CD4-positive, alpha-beta T cell treated with Interferon gamma for 1 hour (primary cell): ENCODE measurements around the gene TSPAN16.
A peak's percentile ranks its signal among the peaks of the same experiment; 100 is the strongest.
"Not testable (repeated sequence)": the region's sequence is repeated elsewhere in the genome, so short reads cannot be mapped to it uniquely, and the experiment has no call there.

ENCODE experiments used
- DNase-seq: peaks from one replicate; pipeline ENCODE4 v3.0.0-alpha.2; 2020

The TSPAN16 gene

GRCh38 chr19:11269408-11269807, 26.6 kb upstream of the TSPAN16 start:
- no peak for DNase-seq

- no peak for DNase-seq
Observed at GRCh38 chr19:11273296-11273695, 22.7 kb upstream of the TSPAN16 start.

- DNase-seq: no peak
Observed at GRCh38 chr19:11273989-11274388, 22.0 kb upstream of the TSPAN16 start.

GRCh38 chr19:11274533-11275086, 21.4 kb upstream of the TSPAN16 start:
- no peak for DNase-seq

GRCh38 chr19:11278670-11279069, 17.3 kb upstream of the TSPAN16 start:
- DNase-seq: no peak

- DNase-seq: peak; percentile 46
Observed at GRCh38 chr19:11279505-11280236, 16.3 kb upstream of the TSPAN16 start.

DNA sequence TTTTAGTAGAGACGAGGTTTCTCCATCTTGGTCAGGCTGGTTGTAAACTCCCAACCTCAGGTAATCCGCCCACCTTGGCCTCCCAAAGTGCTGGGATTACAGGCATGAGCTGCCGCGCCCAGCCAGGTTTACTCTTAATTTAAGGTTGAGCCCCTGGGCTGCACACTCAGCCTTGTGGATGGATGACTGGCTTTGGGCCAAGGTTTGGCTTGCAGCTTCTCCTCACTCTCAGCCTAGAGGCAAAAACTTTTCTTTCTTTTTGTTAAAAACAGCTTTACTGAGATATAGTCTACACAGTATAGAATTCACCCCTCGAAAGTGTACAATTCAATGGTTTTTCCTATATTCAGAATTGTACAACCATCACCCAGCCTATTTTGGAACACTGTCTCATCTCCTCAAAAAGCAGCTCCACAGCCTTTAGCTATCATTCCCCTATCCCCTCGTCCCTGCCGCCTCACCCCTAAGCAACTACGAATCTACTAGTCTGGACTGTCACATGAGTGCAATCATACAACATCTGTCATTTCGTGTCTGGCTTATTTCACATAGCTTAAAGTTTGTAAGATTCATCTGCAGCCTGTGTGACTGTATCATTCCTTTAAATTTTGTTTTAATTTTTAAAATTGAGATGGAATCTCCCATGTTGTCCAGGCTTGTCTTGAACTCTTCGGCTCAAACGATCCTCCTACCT, 14.5 kb upstream of the TSPAN16 start:
- DNase-seq: no peak

DNA sequence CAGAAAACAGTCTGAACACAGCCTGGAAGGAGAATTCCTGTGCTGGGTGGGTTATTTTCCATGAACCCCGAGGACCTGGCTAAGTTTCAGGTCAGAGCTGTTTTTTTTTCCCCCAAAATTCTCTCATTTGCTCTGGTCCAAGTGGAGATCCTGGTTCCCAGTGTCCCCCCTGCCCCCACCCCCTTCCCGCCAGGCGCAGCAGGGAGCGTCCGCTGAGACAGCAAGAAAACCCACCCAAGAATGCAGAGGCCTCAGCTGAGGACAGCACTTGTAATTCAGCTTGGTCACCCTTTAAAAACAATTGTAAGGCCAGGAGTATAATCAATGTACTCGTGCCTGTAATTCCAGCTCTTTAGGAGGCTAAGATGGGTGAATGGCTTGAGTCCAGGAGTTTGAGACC, 11.4 kb upstream of the TSPAN16 start:
- DNase-seq: no peak

GRCh38 chr19:11286312-11286974, 9.5 kb upstream of the TSPAN16 start:
- no peak for DNase-seq

GRCh38 chr19:11288349-11288748, 7.6 kb upstream of the TSPAN16 start:
- DNase-seq: no peak

DNA sequence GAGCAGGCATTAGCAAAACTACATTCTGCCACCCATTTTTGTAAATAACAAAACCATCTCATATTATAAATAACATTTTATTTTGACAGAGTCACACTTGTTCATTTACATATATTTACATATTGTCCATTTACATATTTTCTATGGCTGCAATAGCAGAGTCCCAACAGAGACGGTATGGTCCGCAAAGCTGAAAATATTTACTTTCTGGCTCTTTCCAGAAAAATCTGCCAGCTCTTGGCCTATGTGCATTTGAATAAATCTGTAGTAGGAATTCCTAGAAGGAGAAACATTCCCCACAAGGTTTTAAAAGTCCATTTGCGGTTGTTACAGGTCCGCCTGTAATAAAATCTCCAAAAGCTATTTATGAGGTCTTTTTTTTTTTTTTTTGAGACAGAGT, 5.7 kb upstream of the TSPAN16 start:
- DNase-seq: no peak

GRCh38 chr19:11291415-11291814, 4.5 kb upstream of the TSPAN16 start:
- DNase-seq: no peak

DNA sequence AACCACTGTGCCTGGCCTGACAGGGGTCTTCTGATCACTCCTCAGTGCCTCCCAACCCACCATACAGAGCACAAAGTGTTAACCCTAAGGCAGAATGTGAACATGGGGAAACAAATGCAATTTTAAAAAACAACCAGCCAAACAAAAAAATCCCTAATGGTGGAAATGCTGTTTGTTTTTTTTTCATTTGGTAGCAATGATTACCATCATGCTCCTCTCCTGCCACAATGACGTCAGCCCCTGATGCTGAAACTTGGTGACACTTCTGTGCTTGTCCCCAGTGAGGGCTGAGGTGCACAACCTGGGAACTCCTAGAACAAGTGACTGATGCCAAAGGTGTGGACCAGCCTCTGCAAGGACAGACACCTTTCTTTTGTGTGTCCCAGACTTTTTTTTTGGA, 4.0 kb upstream of the TSPAN16 start:
- no peak for DNase-seq

- DNase-seq: peak; percentile 85
Observed at GRCh38 chr19:11293433-11294389, 2.2 kb upstream of the TSPAN16 start.

DNA sequence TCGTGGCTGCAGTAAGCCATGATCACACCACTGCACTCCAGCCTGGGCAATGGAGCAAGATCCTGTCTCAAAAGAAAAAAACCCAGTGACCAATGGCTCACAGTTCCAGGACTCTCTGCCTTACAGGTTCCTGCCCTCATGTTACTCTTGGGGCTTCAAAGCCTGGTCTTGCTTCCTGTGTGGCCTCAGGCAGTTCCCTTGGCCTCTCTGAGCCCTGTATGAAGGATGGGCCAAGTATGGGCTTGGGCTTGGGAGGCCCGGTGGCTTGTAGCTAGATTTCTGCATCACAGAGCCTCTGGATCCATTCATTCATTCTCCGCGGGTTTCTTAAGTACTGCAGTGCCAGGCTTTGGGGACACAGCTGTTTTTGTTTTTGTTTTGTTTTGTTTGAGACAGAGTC, 780 bp upstream of the TSPAN16 start:
- DNase-seq: no peak

- no peak for DNase-seq
Observed at GRCh38 chr19:11296264-11296663, 304 bp downstream of the TSPAN16 start.

DNA sequence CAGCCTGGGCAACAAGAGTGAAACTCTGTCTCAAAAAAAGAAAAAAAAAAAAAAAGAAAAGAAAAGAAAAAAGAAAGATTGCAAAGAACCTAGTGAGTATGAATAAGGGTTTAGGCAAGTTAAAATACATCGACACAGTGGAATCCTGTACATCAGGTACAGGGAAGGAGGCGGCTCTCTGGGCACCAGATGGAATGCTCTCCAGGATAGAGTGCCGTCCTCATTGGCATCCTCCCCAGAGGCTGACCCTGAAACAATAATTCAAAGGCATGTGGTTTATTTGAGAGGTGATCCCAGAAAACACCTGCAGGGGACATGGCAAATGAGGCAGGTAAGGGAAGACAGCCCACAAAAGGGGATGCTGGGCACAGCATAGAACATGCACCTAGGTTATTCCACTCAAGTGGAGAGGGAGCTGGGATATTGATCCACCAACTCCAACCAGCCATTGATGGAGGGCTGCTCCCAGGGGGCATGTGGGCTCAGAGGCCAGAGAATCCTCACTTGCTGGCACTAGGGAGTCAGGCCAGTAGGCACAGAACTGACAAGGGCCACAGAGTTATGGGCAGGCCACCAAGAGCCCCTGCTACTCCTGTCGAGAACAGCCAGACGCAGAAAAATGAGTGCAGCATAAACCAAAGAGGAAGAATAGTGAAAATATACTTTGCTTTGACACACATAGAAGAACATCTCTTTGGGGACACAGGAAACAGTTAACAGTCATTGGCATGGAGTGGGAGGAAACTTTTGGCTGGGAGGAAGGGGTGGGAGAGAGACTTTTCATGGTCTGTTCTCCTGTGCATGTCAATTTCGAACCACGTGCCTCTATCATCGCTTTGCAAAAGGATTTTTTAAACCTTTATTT, 4.2 kb downstream of the TSPAN16 start:
- DNase-seq: no peak

- no peak for DNase-seq
Observed at GRCh38 chr19:11300811-11301120, 4.8 kb downstream of the TSPAN16 start.

- no peak for DNase-seq
Observed at GRCh38 chr19:11304936-11305335, 9.0 kb downstream of the TSPAN16 start.

DNA sequence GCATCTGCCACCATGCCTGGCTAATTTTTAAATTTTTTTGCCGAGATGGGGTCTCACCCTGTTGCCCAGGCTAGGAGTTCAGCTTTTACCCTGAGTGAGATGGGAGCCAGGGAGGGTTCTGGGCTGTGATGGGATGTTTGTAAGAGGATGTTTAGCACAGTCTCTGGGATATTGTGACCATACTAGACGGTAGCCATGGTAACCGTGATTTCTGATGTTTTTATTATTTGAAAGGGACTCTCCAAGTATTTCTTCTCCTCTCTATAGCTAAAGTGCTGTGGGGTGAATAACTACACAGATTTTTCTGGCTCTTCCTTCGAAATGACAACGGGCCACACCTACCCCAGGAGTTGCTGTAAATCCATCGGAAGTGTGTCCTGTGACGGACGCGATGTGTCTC, 10.4 kb downstream of the TSPAN16 start:
- DNase-seq: no peak

DNA sequence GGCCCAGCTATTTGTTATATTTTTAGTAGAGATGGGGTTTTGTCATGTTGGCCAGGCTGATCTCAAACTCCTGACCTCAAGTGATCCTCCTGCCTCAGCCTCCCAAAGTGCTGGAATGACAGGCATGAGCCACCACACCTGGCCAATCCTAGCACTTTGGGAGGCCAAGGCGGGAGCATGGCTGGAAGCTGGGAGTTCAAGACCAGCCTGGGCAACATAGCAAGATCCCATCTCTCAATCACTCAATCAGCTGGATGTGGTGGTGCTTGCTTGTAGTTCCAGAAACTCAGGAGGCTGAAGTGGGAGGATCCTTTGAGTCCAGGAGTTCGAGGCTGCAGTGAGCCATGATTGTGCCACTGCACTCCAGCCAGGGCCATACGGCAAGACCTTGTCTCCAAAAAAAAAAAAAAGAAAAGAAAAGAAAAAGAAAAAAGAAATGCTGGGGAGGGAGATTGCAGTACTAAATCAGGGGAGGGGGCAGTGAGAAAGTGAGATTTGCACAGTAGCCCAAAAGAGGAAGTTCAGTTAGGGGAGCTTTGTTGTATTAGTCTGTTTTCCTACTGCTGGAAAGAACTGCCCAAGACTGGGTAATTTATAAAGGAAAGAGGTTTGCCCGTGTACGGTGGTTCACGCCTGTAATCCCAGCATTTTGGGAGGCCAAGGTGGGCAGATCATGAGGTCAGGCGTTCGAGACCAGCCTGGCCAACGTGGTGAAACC, 24.5 kb downstream of the TSPAN16 start:
- not testable (repeated sequence) for DNase-seq
